ENCODE results near the gene ATP1A3. TPM values are rescaled to one million over a fixed set of nuclear protein-coding genes. Genes with fewer than 3 reads are reported as not detected.

The ATP1A3 gene
- total RNA-seq, 1 experiment from 2014 or later, result 34.2 TPM

DNA sequence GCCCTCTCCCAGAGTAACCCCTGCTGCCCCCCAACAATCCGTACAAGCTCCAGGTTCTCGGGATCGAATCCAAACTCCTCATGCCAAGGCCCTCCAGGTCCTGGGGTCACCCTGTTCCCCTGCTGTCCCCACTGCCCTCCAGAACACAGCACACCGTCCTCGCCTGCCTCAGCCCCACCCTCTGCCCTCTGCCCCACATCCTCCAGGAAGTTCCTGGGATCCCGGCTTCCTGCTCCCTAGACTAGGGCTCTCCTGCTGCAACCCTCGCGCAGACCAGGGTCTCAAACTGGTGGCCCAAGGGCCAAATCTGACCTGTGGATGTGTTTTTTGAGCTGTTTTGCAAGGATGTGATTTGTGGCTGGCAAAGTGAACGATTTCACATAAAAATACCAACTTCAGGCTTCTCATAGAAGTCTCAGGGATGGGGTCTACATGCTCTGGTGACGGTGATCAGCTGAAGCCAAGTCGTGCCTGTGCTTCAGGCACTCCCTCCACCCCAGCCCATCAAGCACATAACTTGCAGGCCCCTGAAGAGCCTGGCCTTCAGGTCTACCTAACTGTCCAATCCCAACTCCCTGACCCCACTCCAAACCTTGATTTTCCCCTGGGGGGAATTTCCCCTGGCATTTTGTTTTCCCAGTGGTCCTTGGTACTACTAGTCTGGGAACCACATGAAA, 36.7 kb downstream of the ATP1A3 start:
- no peak for DNase-seq (ENCODE audit: low spot score)
- CTCF ChIA-PET, result interaction anchor here (1.0 to 5.1 kb wide), 18 partner anchors 11 to 444 kb away, joined by 3 to 26 read pairs (median 6); partner anchors contain the start of gene ZNF574
- Mint-ChIP-seq H3K4me3 (peak overlapping the region; percentile 78), H3K36me3 (no peaks in the 10 kb centered on the region; the same call in 1 of the 2 replicates), H3K9me3 (no peaks in the 10 kb centered on the region), H3K27me3 (ENCODE audit: low read depth) (no peaks in the 10 kb centered on the region), H3K27ac (peak overlapping the region; percentile 98; the same call in 1 of the 2 replicates), H3K4me1 (peaks cover 18% of the 10 kb centered on the region)
- ATAC-seq, result no peak
- POLR2A ChIA-PET, result no interaction called here
- TF ChIP-seq ZSCAN18 (CRISPR knock-in tag; IDR thresholded peaks at IDR 0.05) (no peak), GTF2I (CRISPR knock-in tag; conservative IDR thresholded peaks at IDR 0.05) (no peak), ESRRA (CRISPR knock-in tag; IDR thresholded peaks at IDR 0.05; ENCODE audit: borderline replicate concordance) (no peak), PREB (CRISPR knock-in tag; IDR thresholded peaks at IDR 0.05; ENCODE audit: borderline replicate concordance) (no peak), HMGA2 (CRISPR knock-in tag; IDR thresholded peaks at IDR 0.05) (no peak), SP1 (CRISPR knock-in tag; conservative IDR thresholded peaks at IDR 0.05) (no peak), ZNF138 (CRISPR knock-in tag; conservative IDR thresholded peaks at IDR 0.05) (no peak), JAZF1 (CRISPR knock-in tag; IDR thresholded peaks at IDR 0.05) (no peak), ZBTB43 (CRISPR knock-in tag; IDR thresholded peaks at IDR 0.05) (no peak), ATF6 (CRISPR knock-in tag; IDR thresholded peaks at IDR 0.05) (no peak), TP53 (CRISPR knock-in tag; IDR thresholded peaks at IDR 0.05) (no peak), SMAD3 (CRISPR knock-in tag; IDR thresholded peaks at IDR 0.05; ENCODE audit: borderline replicate concordance) (no peak), FOXK1 (CRISPR knock-in tag; IDR thresholded peaks at IDR 0.05) (no peak)
- TF ChIP-seq, protein P1, sequence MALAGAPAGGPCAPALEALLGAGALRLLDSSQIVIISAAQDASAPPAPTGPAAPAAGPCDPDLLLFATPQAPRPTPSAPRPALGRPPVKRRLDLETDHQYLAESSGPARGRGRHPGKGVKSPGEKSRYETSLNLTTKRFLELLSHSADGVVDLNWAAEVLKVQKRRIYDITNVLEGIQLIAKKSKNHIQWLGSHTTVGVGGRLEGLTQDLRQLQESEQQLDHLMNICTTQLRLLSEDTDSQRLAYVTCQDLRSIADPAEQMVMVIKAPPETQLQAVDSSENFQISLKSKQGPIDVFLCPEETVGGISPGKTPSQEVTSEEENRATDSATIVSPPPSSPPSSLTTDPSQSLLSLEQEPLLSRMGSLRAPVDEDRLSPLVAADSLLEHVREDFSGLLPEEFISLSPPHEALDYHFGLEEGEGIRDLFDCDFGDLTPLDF (CRISPR knock-in tag; IDR thresholded peaks at IDR 0.05), result no peak
- TF ChIP-seq, protein P2, sequence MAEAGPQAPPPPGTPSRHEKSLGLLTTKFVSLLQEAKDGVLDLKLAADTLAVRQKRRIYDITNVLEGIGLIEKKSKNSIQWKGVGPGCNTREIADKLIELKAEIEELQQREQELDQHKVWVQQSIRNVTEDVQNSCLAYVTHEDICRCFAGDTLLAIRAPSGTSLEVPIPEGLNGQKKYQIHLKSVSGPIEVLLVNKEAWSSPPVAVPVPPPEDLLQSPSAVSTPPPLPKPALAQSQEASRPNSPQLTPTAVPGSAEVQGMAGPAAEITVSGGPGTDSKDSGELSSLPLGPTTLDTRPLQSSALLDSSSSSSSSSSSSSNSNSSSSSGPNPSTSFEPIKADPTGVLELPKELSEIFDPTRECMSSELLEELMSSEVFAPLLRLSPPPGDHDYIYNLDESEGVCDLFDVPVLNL (CRISPR knock-in tag; IDR thresholded peaks at IDR 0.05; ENCODE audit: borderline replicate concordance, low read depth), result no peak
- TF ChIP-seq, protein P3, sequence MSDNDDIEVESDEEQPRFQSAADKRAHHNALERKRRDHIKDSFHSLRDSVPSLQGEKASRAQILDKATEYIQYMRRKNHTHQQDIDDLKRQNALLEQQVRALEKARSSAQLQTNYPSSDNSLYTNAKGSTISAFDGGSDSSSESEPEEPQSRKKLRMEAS (CRISPR knock-in tag; IDR thresholded peaks at IDR 0.05), result no peak
- TF ChIP-seq, protein P4, sequence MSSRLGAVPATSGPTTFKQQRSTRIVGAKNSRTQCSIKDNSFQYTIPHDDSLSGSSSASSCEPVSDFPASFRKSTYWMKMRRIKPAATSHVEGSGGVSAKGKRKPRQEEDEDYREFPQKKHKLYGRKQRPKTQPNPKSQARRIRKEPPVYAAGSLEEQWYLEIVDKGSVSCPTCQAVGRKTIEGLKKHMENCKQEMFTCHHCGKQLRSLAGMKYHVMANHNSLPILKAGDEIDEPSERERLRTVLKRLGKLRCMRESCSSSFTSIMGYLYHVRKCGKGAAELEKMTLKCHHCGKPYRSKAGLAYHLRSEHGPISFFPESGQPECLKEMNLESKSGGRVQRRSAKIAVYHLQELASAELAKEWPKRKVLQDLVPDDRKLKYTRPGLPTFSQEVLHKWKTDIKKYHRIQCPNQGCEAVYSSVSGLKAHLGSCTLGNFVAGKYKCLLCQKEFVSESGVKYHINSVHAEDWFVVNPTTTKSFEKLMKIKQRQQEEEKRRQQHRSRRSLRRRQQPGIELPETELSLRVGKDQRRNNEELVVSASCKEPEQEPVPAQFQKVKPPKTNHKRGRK (CRISPR knock-in tag; IDR thresholded peaks at IDR 0.05; ENCODE audit: borderline replicate concordance), result no peak

Data from WTC11 (cell line).